SU-DHL-6 (cell line): ENCODE results near the gene RPL27A.

Source experiments
- CTCF ChIP-seq: fragments of 200-600 bp; sonication (generic); IDR thresholded peaks from one replicate; pipeline ENCODE4 v1.5.1; 2017; ENCODE audit warnings: antibody characterized with exemption, mild to moderate bottlenecking, low read length, moderate library complexity; ENCODE audit not compliant: insufficient read depth, poor library complexity, severe bottlenecking
- EZH2phosphoT487 ChIP-seq: fragments of 200-600 bp; sonication (generic), shearing (Covaris generic); conservative IDR thresholded peaks from 2 replicates; pipeline ENCODE4 v1.6.1; 2018; ENCODE audit warnings: mild to moderate bottlenecking, antibody characterized with exemption, low read length, moderate library complexity, mixed read lengths

DNA sequence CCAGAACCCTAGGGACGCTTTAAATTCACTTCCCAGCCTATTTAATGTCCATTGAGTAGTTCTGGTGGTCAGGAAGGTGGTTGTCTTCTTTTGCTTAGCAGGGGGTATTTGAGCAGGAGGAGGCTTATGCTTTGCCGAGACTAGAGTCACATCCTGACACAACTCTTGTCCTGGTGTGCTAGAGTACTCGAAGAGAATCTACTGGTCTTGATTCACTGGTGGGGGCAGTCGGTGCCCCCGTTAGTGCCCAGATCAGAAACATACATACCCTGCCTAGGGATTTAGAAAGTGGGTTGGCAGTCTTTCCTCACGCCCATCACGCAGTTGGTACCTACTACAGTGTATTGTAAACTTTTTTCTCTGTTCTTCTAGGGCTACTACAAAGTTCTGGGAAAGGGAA is 2.7 kb downstream of the RPL27A start:
- TF ChIP-seq CTCF: no peak
- no peak for TF ChIP-seq EZH2phosphoT487
